ENCODE data around the gene EPN1.

Gene EPN1

DNA sequence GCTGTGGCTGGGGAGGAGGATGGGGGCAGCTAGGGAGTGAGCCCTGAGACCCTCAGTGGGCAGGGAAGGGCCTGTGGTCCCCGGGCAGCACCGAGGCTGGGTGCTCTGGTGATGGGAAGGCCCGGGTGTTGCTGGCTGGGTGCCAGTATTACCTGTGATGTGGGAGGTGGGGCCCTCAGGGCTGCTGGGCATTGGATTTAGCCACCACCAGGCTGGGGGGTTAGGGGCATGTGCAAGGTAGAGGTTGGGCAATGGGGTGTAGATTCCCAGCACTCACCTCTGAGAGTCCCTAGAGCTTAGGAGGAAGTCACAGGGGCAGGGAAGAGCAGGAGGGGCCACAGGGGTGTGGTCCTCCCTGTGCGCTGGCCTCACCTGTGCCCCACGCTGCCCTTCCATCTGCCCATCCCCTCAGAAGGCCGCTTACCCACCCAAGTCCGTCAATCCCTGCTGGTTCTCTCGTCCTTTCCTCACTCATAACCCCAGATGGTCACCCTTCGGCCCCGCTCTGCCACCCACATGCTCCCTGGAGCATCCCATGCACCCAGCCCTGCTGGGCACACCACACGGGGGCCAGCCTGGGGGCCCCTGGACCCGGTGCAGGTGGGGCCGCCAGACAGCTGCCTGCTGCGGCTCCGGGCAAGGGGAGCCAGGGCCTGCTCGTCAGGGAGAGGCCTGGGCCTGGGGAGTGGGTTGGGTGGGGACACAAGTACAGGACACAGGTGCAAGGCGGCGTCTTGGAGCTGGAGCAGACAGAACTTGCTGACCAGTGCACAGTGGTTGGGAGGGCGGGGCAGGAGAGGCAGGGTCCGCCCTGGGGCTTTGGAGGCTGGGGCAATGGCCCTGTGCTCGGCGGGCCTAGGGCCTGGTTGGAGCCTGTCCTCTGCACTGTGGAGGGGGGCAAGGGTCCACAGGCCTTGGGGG is 12.5 kb downstream of the EPN1 start:
- DNase-seq (ENCODE audit: low read depth, low spot score), result no peak
- TF ChIP-seq, protein P1, sequence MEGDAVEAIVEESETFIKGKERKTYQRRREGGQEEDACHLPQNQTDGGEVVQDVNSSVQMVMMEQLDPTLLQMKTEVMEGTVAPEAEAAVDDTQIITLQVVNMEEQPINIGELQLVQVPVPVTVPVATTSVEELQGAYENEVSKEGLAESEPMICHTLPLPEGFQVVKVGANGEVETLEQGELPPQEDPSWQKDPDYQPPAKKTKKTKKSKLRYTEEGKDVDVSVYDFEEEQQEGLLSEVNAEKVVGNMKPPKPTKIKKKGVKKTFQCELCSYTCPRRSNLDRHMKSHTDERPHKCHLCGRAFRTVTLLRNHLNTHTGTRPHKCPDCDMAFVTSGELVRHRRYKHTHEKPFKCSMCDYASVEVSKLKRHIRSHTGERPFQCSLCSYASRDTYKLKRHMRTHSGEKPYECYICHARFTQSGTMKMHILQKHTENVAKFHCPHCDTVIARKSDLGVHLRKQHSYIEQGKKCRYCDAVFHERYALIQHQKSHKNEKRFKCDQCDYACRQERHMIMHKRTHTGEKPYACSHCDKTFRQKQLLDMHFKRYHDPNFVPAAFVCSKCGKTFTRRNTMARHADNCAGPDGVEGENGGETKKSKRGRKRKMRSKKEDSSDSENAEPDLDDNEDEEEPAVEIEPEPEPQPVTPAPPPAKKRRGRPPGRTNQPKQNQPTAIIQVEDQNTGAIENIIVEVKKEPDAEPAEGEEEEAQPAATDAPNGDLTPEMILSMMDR (IDR thresholded peaks at IDR 0.05; ENCODE audit: insufficient read depth, low read length, missing control alignments), result no peak
- ChIA-PET CTCF (no interaction called here), POLR2A (no interaction called here)
- no peak overlapping the region for H3K4me3 ChIP-seq (ENCODE audit: low read depth, low read length)

DNA sequence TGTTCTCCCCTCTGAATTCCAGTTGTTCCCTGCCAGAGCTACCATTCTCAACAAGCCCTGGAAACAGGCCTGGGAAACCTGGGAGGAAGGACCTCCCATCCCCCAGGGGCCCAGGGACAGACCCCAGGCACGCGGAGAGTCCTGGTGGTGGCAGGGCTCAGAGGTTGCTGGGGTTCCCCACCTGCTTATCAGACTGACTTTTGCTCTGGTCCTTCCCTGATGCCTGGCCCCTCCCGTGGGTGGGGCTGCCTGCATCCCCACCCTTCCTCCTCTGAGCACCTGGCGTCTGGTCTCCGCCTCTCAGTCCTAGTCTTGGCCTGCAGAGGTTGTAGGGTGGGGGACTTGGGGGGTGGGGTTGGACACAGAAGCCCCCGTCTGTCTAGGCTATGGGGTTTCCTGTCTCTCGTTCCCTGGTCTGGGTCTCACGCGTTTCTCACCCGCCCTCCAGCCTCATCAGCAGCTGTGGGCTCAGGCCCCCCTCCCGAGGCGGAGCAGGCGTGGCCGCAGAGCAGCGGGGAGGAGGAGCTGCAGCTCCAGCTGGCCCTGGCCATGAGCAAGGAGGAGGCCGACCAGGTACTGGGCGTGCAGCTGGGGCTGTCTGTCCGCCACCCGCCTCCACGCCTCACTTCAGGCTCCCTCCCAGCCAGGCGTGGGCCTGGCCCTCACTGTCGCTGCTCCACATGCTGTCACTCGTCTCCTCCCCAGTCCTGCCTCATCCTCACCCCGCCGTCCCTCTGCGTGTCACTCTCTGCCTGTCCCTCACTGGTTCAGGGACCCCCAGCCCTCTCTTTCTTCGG is 13.6 kb downstream of the EPN1 start:
- ChIA-PET POLR2A (no interaction called here), CTCF (no interaction called here)
- TF ChIP-seq, protein P1 (IDR thresholded peaks at IDR 0.05; ENCODE audit: insufficient read depth, low read length, missing control alignments), result no peak
- H3K4me3 ChIP-seq (ENCODE audit: low read depth, low read length), result no peak overlapping the region
- no peak for DNase-seq (ENCODE audit: low read depth, low spot score)

DNA sequence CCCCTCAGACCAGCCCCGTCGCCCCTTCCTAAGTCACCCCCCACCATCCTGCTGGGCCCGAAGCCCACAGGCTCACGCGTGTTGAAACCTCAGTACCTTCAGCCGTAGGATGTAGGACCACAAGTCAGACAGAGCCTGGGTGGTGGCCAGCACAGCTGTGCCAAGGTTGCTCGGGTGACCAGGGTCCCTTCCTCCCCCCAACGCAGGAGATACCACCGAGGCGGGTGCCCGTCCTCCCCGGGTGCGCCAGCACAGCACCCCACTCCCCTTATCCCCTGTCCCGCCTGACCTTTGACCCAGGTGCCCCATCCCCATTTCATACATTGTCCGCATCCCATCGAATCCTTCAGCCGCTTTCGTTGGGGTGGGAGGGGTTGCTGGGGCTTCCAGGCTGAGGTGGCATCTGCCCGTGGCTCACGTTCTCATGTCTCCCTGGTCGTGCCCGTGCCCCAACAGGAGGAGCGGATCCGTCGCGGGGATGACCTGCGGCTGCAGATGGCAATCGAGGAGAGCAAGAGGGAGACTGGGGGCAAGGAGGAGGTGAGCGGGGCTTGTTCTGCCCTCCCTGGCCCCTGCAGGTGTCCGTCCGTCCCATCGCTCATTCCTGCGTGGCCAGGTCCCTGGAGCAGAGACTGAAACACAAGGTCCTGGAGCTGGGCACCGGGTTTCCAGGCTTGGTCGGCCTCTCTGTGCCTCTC is 14.5 kb downstream of the EPN1 start:
- TF ChIP-seq, protein P1 (IDR thresholded peaks at IDR 0.05; ENCODE audit: insufficient read depth, low read length, missing control alignments), result no peak
- H3K4me3 ChIP-seq (ENCODE audit: low read depth, low read length), result no peak overlapping the region
- no peak for DNase-seq (ENCODE audit: low read depth, low spot score)
- ChIA-PET POLR2A (no interaction called here), CTCF (interaction anchor here (1.6 kb wide), 1 partner anchor 18 kb away, joined by 7 read pairs; no protein-coding TSS in a partner anchor)

DNA sequence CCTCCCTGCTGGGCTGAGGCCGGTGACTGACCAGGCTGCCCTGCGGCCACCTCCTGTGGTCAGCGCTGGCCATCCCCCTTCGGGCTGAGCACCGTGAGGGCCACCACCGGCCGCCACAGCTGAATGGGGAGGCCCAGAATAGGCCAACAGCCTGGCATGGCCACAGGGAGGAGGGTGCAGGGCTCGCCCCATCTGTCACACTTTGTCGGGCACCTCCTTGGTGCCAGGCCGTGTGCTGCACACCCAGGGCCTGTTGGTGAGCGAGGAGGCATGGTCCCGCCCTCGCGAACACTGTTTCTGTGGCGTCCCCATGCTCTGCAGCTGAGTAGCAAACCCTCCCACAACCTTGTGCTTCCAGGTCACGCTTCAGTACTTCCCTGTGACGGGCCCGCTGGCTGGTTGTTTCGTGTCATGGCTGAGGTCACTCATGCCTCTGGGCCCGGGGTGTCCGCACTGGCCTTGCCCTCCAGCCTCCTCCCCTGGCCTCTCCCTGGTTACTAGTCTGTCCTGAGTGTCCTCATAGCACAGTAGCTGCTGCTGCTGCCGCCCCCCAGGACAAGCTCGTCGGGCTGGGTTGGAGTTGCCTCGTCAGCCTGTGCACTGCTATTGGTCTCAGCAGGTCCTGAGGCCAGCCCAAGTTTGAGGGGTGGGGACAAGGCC is 15.2 kb downstream of the EPN1 start:
- POLR2A ChIA-PET, result no interaction called here
- CTCF ChIA-PET, result interaction anchor here (1.6 kb wide), 1 partner anchor 19 kb away, joined by 7 read pairs; no protein-coding TSS in a partner anchor
- TF ChIP-seq, protein P1 (IDR thresholded peaks at IDR 0.05; ENCODE audit: insufficient read depth, low read length, missing control alignments), result no peak
- no peak overlapping the region for H3K4me3 ChIP-seq (ENCODE audit: low read depth, low read length)
- no peak for DNase-seq (ENCODE audit: low read depth, low spot score)

DNA sequence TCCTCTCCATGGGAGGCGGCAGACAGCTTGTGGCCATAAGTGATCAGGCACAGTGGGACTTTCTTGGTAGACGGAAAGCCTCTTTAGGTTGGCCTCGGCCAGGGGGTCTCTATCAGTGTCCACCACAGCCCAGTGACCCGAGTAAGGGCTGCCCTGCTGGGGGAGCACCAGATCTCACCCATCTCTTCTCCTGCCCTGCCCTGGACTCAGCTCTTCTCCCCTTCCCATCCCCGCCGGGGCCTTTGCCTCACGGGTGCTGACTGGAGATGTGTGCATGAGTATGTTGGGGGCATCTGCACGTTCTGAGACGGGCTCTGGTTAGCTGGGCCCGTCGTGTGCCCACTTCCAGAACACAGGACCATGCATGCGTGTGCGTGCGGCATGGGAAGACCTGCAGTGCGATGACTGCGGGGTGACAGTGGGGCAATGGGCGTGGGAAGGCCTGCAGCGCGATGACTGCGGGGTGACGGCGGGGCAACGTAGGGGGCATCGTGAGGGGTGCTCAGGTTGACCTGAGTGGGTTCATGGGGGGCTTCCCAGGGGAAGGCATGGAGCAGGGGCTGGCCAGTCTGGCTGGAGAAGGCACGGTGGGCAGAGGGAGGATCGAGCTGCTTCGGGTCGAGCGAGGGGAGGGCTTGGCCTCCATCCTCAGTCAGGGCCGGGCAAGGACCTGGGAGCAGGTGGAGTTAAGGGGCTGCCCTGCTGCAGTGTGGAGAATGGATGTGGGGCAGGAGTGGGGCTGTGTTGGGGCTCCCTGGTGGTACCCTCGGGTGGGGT is 15.9 kb downstream of the EPN1 start:
- ChIA-PET POLR2A (no interaction called here), CTCF (interaction anchor here (1.6 kb wide), 1 partner anchor 20 kb away, joined by 7 read pairs; no protein-coding TSS in a partner anchor)
- no peak overlapping the region for H3K4me3 ChIP-seq (ENCODE audit: low read depth, low read length)
- DNase-seq (ENCODE audit: low read depth, low spot score), result no peak
- TF ChIP-seq, protein P1 (IDR thresholded peaks at IDR 0.05; ENCODE audit: insufficient read depth, low read length, missing control alignments), result no peak
